DMS153 treated with DMSO at 0.1 percent for 48 hours (cell line): Measurements from ENCODE around the gene RAPGEF3.

ENCODE experiments used
- DNase-seq: peaks from one replicate; lab custom pipeline; 2025; ENCODE audit not compliant: unreplicated experiment; lab: John Stamatoyannopoulos, UW

Gene RAPGEF3

DNA sequence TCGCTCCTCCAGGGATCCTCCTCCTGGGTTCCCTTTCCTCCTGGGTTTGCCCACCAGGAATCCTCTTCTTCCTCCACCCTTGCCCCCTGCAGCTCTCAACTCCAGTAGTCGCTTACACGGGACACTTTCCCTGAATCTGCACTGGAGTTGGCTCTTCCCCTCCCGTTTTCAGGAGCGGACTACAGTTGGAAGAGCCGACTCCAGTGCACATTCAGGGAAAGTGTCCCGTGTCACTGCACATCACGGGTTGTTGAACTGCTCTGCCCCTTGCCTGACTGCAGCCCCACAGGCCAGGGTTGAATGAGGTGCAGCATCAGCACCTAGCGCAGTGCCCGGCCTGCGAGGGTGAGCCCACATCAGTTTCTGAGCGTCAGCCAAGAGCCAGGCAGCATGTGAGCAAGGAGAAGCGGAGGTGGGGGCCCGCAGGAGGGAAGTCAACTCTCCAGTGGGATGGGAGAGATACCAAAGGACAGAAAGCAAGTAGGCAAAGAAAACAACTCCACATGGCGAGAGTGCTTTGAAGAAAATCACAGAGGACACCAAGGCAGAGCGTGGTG lies 13.1 kb downstream of the RAPGEF3 start:
- DNase-seq = no peak

DNA sequence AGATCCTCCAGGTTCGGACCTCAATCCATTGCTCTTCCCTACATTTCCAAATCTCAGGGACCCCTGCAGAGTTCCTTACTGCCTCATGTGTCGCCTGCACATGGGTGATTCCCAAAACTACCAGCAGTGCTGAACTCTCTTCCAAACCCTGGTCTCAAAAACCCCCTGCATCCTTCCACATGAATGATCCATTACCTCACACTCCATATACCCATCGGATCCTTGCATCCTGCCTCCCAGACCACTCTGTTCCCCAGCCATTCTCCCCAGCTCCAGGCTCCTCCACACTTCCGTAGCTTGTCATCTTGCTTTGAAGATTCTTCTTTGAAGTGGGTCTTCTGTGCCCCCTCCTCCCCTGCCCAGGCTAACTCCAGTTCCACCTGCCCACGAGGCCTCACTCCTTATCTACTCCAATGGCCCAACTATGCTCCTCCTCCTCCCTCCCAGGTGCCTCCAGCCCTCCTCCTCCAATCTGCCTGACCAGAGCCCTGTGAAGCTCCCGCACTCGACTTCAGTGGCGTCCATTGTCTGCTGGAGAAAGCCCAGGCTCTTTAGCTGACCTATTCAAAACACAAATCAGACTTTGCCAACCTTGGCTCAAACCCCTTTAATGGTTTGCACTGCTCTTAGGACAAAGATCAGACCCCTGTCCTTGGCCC lies 13.8 kb downstream of the RAPGEF3 start:
- DNase-seq = no peak

DNA sequence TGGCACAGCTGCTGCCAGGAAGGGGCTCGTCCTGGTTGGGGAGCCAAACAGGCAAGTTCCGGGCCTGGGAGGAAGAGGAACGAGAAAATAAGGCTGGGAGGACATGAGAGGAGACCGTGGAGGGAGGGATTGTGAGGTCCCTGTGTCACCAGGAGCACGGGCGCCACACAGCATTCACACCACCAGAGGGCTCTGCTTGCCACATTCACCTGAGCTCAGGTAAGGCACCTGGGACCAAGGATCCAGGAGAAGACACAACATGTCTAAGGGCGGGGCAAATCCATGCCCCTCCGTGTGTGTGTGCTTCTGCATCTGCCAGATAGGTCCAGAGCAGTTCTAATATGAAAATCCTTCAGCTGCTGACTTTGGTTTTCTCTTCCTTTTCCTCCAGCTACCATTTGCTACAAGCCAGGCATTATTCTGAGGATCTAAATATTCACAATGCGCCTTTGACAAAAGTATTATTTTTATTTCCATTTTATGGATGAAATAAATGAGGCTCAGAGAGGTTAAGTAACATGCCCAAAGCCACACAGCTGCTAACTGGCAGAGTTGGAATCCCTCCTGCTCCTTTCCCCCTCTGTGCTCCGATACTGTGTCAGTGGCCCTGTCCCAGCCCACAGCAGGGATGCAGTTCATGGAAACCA lies 14.6 kb downstream of the RAPGEF3 start:
- peak; percentile 70 for DNase-seq

DNA sequence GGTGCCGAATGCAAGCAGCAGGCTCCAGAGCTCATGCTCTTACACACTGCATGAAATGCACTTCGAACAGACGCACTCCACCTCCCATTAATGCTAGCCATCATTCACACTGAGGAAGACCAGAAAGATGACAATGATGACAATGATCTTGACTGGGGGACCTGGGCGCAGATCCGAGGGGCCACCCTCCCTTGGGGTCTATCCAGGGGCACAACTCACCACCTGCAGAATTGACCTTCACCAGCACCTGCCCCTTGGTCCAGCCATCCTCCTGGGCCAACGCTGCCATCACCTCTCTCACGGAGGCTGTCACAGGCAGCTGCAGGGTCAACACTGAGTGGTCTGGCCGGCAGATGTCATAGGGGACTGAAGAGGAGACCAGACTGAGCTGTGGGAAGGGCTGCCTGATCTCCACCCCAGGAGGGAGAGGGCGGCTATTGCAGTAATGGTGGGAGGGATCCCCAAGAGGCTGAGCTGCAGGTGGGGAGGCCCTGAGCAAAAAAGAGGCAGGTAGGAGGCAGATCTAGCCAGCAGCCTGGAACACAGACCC lies 15.3 kb downstream of the RAPGEF3 start:
- no peak for DNase-seq

GRCh38 chr12:47742253-47742825 lies 16.3 kb downstream of the RAPGEF3 start:
- peak; percentile 33 for DNase-seq

DNA sequence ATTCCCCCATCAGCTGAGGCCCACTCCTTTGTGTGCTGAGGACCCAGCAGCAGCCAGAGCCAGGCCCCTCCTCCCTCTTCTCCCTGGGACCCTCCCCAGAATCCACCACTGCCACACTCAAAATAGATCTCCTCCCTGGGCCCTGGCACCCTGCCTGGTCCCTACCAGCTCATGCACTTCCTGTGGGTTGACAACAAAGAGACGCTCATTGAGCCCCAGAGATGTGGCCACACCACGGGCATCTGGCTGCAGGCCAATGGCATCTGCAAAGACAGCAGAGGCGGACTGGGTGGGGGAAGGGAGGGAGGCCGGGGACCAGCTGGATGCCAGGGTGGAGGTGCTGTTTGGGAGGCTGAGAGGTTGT lies 17.4 kb downstream of the RAPGEF3 start:
- DNase-seq = peak; percentile 97

DNA sequence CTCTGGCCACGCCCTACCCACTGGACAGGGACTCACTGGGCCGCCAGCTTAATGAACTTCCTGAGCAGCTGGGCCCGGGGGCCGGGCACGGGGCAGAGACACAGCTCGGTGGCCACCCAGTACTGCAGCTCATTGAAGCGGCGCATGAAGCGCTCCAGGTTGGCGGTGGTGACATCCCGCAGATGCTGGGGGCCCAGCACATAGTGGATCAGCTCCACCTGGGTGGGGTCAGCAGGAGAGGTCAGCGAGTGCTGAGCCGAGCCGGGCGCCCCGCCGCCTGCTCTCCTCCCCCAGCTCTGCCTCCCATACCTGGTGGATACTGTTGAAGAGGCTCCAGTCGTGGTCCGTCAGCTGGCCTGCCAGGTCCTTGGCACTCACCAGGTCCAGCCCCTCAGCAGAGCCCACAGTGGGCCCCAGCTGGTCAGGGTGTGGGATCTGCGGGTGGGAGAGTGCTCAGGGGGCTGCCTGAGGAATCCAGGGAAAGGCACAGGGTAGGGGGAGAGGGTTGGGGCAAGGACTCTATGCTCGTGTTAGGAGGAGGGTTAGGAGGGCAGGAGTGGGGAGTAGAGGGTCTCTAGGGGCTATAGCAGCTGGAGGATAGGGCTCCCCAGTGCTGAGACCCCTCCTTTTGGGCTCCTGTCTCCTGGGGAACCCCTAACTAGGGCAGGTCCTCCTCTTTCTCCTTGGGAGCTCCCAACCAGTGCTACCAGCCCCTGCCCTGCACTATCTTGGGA lies 17.9 kb downstream of the RAPGEF3 start:
- DNase-seq = no peak

DNA sequence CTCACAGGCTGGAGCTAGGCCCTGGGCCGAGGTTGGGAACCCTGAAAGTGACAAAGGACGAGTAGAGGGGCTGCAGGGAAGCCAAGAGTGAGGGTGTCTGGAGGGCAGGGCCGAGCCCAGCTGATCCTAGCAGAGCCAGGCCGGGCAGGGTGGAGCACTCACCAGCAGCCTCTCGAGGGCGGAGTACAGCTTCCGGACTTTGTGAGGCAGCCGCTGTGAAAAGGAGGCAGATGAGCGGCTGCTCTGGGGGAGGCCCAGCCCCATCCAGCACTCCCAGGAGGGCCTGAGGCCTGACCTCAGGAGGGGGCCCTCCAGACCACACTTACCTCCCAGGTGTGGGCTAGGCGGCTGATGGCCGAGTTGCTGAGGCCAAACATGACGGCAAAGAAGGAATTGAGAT lies 18.7 kb downstream of the RAPGEF3 start:
- DNase-seq = no peak

GRCh38 chr12:47739297-47739696 lies 19.4 kb downstream of the RAPGEF3 start:
- no peak for DNase-seq

- no peak for DNase-seq
Observed at GRCh38 chr12:47737936-47738594, 20.6 kb downstream of the RAPGEF3 start.

DNA sequence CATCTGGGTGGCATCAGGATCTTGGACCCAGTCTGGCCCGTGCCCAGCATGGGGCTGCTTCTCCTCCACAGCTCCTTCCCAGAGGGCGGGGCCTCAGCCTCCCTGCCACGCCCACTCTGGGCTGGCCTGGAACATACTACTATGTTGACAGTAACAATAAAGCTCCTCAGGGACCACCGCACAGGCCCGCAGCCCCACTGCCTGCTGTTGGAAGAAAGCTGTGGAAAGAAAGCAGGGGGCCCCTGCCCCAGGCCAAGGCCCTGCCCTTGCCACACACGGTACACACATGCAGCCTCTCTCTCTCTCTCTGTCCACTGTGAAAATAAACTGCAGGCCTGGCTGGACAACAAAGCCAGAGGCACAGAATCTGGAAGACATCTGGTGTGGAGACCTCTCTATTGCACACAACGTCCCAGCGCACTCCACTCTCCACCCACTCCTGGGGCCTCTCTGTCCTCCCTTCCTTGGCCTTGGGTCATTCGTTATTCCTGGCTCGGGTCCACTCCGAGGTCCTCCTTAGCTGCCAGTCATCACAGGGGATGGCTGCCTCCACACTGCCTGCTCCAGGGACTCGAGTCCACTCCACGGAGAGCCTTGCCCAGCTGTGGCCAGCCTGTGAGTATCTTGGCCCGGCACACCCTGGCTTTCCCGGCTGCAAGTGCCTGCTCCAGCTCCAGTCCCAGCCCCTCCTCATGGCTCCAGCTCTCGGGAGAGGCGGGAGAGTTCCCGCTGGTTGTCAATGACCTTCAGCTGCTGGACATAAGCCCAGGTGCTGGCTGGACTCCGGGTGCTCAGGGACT lies 21.6 kb downstream of the RAPGEF3 start:
- DNase-seq = no peak

DNA sequence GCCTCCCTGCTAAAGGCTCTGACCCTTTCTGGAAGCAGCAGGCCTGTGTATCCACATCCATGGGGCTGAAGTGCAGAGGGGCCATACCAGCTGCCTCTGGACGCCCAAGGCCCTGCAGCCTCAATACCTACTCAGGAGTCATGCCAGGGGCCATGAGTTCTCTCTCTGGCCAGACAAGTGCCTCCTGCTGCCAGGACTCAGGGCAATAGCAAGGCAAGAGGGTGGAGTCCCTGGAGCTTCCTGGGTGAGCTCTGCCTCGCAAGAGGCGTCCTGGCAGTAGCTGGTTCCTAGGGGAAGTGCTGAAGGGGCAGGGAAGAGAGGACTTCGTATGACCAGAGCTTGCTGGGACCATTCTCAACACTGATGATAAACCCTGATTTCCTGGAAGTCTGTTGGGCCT lies 22.5 kb downstream of the RAPGEF3 start:
- DNase-seq = no peak

DNA sequence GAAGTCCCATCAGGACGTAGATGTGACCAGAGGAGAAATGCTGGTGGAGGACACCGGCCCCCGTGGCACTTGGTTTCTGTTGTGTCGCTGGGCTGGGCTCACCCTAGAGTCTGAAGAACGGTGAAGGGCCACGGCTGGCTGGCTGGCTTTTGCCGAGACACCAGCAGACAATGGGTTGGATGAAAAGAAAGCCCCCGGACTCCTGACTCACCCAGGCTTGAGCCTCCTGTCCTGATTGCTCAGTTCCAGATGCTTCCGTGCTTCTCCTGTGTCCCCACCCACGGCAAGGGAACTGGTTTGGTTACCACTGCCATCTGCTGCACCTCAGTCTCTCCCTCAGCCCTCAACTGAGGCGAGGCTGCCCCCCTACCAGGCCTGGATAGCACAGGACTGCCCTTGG lies 23.0 kb downstream of the RAPGEF3 start:
- DNase-seq = no peak

DNA sequence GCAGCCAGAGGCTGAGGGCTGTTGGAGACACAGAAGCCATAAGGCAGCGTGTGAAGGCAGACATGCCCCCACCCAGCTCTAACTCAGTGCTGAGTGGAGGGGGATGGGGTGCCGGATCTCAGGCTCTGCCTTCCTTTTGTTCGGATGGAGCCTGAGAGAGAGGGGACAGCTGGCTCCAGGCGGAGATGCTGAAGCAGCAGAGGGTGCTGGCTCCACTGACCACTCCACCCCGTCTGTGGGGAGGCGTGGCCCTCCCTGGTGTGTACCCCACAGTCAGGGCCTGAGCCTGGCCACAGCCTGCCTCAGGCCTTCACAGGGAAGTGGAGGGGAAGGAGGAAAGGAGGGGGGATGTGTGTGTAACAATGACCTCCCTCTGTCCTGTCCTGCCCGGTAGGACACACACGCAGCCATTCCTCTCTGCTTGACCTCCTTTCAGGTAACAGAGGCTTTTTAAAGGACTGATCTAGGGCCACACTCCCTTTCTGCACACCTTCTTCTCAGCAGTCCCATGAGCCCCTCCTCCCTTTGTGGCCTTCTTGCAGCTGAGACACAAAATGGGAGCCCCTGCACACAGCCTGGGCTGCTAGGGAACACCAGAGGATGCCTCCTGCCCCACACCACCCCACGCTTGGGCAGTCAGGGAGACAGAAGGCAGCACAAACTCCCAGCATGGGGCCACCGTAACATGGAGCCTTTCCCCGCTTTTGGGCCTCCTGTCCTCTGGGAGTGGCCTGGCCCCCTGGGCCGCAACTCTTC lies 23.8 kb downstream of the RAPGEF3 start:
- DNase-seq = no peak

- no peak for DNase-seq
Observed at GRCh38 chr12:47733142-47733541, 25.5 kb downstream of the RAPGEF3 start.

DNA sequence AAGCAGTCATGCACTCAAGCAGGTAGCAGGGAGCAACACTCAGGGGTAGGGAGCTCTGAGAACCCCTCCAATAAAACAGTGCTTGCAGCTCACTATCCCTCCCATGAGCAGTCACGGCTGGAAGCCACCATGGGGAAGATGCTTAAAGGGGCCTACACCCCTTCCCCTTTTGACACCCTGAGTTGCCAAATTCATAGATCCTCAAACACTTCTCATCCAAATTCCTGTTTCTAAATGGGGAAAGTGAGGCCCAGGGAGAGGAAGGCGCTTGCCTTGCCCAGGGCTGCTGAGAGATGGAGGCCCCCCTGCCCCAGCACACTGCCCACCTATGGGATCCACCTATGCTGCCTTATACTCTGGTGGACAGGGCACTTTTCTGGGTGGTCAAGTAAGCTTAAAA lies 26.2 kb downstream of the RAPGEF3 start:
- no peak for DNase-seq

- DNase-seq = no peak
Observed at GRCh38 chr12:47731723-47732122, 27.0 kb downstream of the RAPGEF3 start.

DNA sequence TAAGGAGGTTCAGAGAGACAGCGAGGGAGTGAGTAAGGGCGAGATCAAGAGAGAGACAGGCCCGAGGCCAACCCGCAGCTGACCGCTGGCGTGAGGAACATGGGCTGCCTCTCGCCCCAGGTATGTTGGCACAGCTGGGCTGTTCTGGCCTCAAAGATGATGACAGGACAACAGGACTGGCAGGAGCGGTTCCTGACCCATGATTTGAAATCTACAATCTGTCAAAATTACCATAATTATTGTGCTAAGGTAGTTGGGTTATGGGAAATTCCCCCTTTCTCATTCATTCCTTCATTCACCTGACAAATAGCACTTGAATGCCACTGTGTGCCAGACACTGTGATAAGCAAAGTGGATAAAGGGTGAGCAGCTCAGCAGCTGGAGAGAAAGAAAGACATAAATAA lies 28.3 kb downstream of the RAPGEF3 start:
- DNase-seq = no peak

- DNase-seq = no peak
Observed at GRCh38 chr12:47729233-47729632, 29.4 kb downstream of the RAPGEF3 start.
